GM12878 (cell line): Measurements from ENCODE around the gene PRF1. TPM values are rescaled to one million over a fixed set of nuclear protein-coding genes. Genes with fewer than 3 reads are reported as not detected.

Source experiments
- ATF2 ChIP-seq: IDR thresholded peaks from 2 replicates; pipeline ENCODE4 v1.6.1; 2012; ENCODE audit warnings: low read length, inconsistent platforms
- CBX3 ChIP-seq: fragments of 200-600 bp; sonication (generic); IDR thresholded peaks from 2 replicates; pipeline ENCODE4 v1.6.1; 2016; ENCODE audit warnings: low read depth, borderline replicate concordance
- CHD4 ChIP-seq: fragments of 200-600 bp; sonication (generic); IDR thresholded peaks from 2 replicates; pipeline ENCODE4 v1.6.1; 2016; ENCODE audit warnings: mild to moderate bottlenecking
- EED ChIP-seq: sonication (generic); IDR thresholded peaks from 2 replicates; pipeline ENCODE4 v1.6.1; 2016; ENCODE audit warnings: antibody characterized with exemption, low read depth
- ETV6 ChIP-seq, 2 experiments: fragments of 450-650 bp in 1 of 2; IDR thresholded peaks in 1 of 2; conservative IDR thresholded peaks in 1 of 2; 2 replicates each; pipeline ENCODE4 v1.6.1; 2014; ENCODE audit warnings: antibody characterized with exemption in 1 of 2, borderline replicate concordance in 1 of 2, low read depth in 1 of 2, mild to moderate bottlenecking in 1 of 2, moderate library complexity in 1 of 2
- FOS ChIP-seq: IDR thresholded peaks from 3 replicates; pipeline ENCODE4 v1.6.1; 2011; ENCODE audit warnings: borderline replicate concordance; ENCODE audit not compliant: insufficient read length; ENCODE audit errors: extremely low read depth
- KDM1A ChIP-seq: fragments of 200-600 bp; sonication (generic); IDR thresholded peaks from 2 replicates; pipeline ENCODE4 v1.6.1; 2016; ENCODE audit warnings: borderline replicate concordance
- PML ChIP-seq: IDR thresholded peaks from 2 replicates; pipeline ENCODE4 v1.6.1; 2012; ENCODE audit warnings: low read length, inconsistent platforms
- POLR2A ChIP-seq: IDR thresholded peaks from 2 replicates; pipeline ENCODE4 v1.6.1; 2011; ENCODE audit warnings: low read depth, mild to moderate bottlenecking, low read length
- SMAD5 ChIP-seq: IDR thresholded peaks from 2 replicates; pipeline ENCODE4 v1.6.1; 2016; ENCODE audit warnings: antibody characterized with exemption, low read depth
- SP1 ChIP-seq: IDR thresholded peaks from one replicate; pipeline ENCODE4 v1.6.1; 2011; ENCODE audit warnings: low read depth, low read length
- SPI1 ChIP-seq: IDR thresholded peaks from 2 replicates; pipeline ENCODE4 v1.6.1; 2011; ENCODE audit warnings: low read depth, mild to moderate bottlenecking, low read length, moderate library complexity, borderline replicate concordance; ENCODE audit not compliant: insufficient read depth
- SUZ12 ChIP-seq: fragments of 200-600 bp; sonication (generic); IDR thresholded peaks from one replicate; pipeline ENCODE4 v1.6.1; 2018; ENCODE audit warnings: antibody characterized with exemption, mild to moderate bottlenecking; ENCODE audit not compliant: unreplicated experiment
- ZZZ3 ChIP-seq: IDR thresholded peaks from 2 replicates; pipeline ENCODE4 v1.6.1; 2011; ENCODE audit warnings: low read depth; ENCODE audit not compliant: control insufficient read depth, insufficient read length
- polyA plus RNA-seq, 11 experiments: library from polyadenylated mRNA; depleted of rRNA in 4 of 11; unstranded in 6 of 11; stranded (reverse) in 5 of 11; fragments of >200 nt; fragmentation: Nextera tagmentation in 4 of 11; fragmentation: Illumina TruSeq in 1 of 11; extraction: Ambion mirVana in 4 of 11; extraction: Trizol in 1 of 11; gene quantifications; 1 replicate in 1 of 11; 2 replicates in 10 of 11; pipeline versions ENCODE4 v1.2.1 to v1.2.3, GENCODE V29; 2011 to 2016; ENCODE audit warnings: inconsistent platforms in 2 of 11, missing spikeins in 2 of 11, low read depth in 1 of 11
- total RNA-seq, 4 experiments: library from RNA; depleted of rRNA in 3 of 4; stranded (reverse); fragments of >200 nt in 3 of 4; fragmentation: Illumina TruSeq in 1 of 4; extraction: Trizol in 1 of 4; gene quantifications; 2 replicates each; pipeline versions ENCODE4 v1.2.1 to v1.2.3, GENCODE V29; 2013 to 2021
- TF ChIP-seq, protein P1 (sequence below): fragments of 450-650 bp; IDR thresholded peaks from 2 replicates; pipeline ENCODE4 v1.6.1; 2016; ENCODE audit warnings: mild to moderate bottlenecking, moderate library complexity, borderline replicate concordance
- TF ChIP-seq, protein P2 (sequence below): fragments of 450-650 bp; IDR thresholded peaks from 2 replicates; pipeline ENCODE4 v1.6.1; 2017; ENCODE audit warnings: antibody characterized with exemption, mild to moderate bottlenecking, moderate library complexity
- TF ChIP-seq, protein P3 (sequence below): fragments of 150-350 bp; IDR thresholded peaks from 2 replicates; pipeline ENCODE4 v1.6.1; 2014; ENCODE audit warnings: mild to moderate bottlenecking, low read depth, low read length

Gene PRF1
- total and polyA plus RNA-seq, 10 of the 15 experiments (the other 5 are each of a cell fraction or from before 2014, with no cell fraction given) = 0.84 to 15.7 (median 1.3) TPM

GRCh38 chr10:70588255-70588654, 14.3 kb downstream of the PRF1 start (continued):
- TF ChIP-seq, protein P1, sequence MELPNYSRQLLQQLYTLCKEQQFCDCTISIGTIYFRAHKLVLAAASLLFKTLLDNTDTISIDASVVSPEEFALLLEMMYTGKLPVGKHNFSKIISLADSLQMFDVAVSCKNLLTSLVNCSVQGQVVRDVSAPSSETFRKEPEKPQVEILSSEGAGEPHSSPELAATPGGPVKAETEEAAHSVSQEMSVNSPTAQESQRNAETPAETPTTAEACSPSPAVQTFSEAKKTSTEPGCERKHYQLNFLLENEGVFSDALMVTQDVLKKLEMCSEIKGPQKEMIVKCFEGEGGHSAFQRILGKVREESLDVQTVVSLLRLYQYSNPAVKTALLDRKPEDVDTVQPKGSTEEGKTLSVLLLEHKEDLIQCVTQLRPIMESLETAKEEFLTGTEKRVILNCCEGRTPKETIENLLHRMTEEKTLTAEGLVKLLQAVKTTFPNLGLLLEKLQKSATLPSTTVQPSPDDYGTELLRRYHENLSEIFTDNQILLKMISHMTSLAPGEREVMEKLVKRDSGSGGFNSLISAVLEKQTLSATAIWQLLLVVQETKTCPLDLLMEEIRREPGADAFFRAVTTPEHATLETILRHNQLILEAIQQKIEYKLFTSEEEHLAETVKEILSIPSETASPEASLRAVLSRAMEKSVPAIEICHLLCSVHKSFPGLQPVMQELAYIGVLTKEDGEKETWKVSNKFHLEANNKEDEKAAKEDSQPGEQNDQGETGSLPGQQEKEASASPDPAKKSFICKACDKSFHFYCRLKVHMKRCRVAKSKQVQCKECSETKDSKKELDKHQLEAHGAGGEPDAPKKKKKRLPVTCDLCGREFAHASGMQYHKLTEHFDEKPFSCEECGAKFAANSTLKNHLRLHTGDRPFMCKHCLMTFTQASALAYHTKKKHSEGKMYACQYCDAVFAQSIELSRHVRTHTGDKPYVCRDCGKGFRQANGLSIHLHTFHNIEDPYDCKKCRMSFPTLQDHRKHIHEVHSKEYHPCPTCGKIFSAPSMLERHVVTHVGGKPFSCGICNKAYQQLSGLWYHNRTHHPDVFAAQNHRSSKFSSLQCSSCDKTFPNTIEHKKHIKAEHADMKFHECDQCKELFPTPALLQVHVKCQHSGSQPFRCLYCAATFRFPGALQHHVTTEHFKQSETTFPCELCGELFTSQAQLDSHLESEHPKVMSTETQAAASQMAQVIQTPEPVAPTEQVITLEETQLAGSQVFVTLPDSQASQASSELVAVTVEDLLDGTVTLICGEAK = no peak
- TF ChIP-seq ATF2 (peak; percentile 28; the same call in 1 of the 2 replicates), CHD4 (no peak), SPI1 (no peak), KDM1A (no peak), SUZ12 (no peak), SP1 (no peak), CBX3 (no peak), FOS (no peak), PML (no peak), POLR2A (no peak), SMAD5 (no peak), ETV6 (conservative IDR thresholded peaks at IDR 0.05 in 1 of 2, IDR thresholded peaks at IDR 0.05 in 1 of 2; ENCODE audit: borderline replicate concordance in 1 of 2, low read depth in 1 of 2) (no peak), ZZZ3 (no peak), EED (no peak)
- TF ChIP-seq, protein P2, sequence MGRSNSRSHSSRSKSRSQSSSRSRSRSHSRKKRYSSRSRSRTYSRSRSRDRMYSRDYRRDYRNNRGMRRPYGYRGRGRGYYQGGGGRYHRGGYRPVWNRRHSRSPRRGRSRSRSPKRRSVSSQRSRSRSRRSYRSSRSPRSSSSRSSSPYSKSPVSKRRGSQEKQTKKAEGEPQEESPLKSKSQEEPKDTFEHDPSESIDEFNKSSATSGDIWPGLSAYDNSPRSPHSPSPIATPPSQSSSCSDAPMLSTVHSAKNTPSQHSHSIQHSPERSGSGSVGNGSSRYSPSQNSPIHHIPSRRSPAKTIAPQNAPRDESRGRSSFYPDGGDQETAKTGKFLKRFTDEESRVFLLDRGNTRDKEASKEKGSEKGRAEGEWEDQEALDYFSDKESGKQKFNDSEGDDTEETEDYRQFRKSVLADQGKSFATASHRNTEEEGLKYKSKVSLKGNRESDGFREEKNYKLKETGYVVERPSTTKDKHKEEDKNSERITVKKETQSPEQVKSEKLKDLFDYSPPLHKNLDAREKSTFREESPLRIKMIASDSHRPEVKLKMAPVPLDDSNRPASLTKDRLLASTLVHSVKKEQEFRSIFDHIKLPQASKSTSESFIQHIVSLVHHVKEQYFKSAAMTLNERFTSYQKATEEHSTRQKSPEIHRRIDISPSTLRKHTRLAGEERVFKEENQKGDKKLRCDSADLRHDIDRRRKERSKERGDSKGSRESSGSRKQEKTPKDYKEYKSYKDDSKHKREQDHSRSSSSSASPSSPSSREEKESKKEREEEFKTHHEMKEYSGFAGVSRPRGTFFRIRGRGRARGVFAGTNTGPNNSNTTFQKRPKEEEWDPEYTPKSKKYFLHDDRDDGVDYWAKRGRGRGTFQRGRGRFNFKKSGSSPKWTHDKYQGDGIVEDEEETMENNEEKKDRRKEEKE = no peak
- TF ChIP-seq, protein P3, sequence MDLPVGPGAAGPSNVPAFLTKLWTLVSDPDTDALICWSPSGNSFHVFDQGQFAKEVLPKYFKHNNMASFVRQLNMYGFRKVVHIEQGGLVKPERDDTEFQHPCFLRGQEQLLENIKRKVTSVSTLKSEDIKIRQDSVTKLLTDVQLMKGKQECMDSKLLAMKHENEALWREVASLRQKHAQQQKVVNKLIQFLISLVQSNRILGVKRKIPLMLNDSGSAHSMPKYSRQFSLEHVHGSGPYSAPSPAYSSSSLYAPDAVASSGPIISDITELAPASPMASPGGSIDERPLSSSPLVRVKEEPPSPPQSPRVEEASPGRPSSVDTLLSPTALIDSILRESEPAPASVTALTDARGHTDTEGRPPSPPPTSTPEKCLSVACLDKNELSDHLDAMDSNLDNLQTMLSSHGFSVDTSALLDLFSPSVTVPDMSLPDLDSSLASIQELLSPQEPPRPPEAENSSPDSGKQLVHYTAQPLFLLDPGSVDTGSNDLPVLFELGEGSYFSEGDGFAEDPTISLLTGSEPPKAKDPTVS = no peak
